Measurements from ENCODE around the gene INTS2. TPM values are rescaled to one million over a fixed set of nuclear protein-coding genes. Genes with fewer than 3 reads are reported as not detected.

INTS2 gene
- total RNA-seq, 1 donor, result 9.8 TPM

GRCh38 chr17:61869138-61869537 is 58.6 kb downstream of the INTS2 start:
- no peaks in the 10 kb centered on the region for H3K27me3 ChIP-seq (ENCODE audit: insufficient read depth, low read length)
- no peak overlapping the region for H3K27ac ChIP-seq (ENCODE audit: low read depth, low read length)
- H4K20me1 ChIP-seq (ENCODE audit: insufficient read depth, low read length), result no peaks in the 10 kb centered on the region
- peaks cover 8% of the 10 kb centered on the region for H3K36me3 ChIP-seq (ENCODE audit: insufficient read depth, low read length)
- DNase-seq (ENCODE audit: insufficient read length, low spot score, missing footprints), result no peak
- H3K4me3 ChIP-seq (ENCODE audit: insufficient read depth, low read length), result no peak overlapping the region
- H3K4me2 ChIP-seq (ENCODE audit: insufficient read depth, low read length), result no peak overlapping the region
- no peaks in the 10 kb centered on the region for H3K9me3 ChIP-seq (ENCODE audit: low read depth, low read length)
- TF ChIP-seq CTCF (IDR thresholded peaks at IDR 0.05; ENCODE audit: extremely low read depth, low read depth, low read length), result no peak
- H3K79me2 ChIP-seq (ENCODE audit: insufficient read depth, low read length), result no peaks in the 10 kb centered on the region
- no peak overlapping the region for H2AFZ ChIP-seq (ENCODE audit: low read length)
- peaks cover 2% of the 10 kb centered on the region for H3K4me1 ChIP-seq (ENCODE audit: insufficient read depth, low read length)

GRCh38 chr17:61868074-61868473 is 59.7 kb downstream of the INTS2 start:
- no peak for TF ChIP-seq CTCF (IDR thresholded peaks at IDR 0.05; ENCODE audit: extremely low read depth, low read depth, low read length)
- H3K36me3 ChIP-seq (ENCODE audit: insufficient read depth, low read length), result peaks cover 8% of the 10 kb centered on the region
- no peak for DNase-seq (ENCODE audit: insufficient read length, low spot score, missing footprints)
- H3K27ac ChIP-seq (ENCODE audit: low read depth, low read length), result no peak overlapping the region
- peaks cover 5% of the 10 kb centered on the region for H3K4me1 ChIP-seq (ENCODE audit: insufficient read depth, low read length)
- no peaks in the 10 kb centered on the region for H3K79me2 ChIP-seq (ENCODE audit: insufficient read depth, low read length)
- H4K20me1 ChIP-seq (ENCODE audit: insufficient read depth, low read length), result no peaks in the 10 kb centered on the region
- H2AFZ ChIP-seq (ENCODE audit: low read length), result no peak overlapping the region
- no peaks in the 10 kb centered on the region for H3K27me3 ChIP-seq (ENCODE audit: insufficient read depth, low read length)
- no peaks in the 10 kb centered on the region for H3K9me3 ChIP-seq (ENCODE audit: low read depth, low read length)
- no peak overlapping the region for H3K4me3 ChIP-seq (ENCODE audit: insufficient read depth, low read length)
- no peak overlapping the region for H3K4me2 ChIP-seq (ENCODE audit: insufficient read depth, low read length)

- H3K36me3 ChIP-seq (ENCODE audit: insufficient read depth, low read length), result peaks cover 8% of the 10 kb centered on the region
- H2AFZ ChIP-seq (ENCODE audit: low read length), result no peak overlapping the region
- peaks cover 4% of the 10 kb centered on the region for H3K79me2 ChIP-seq (ENCODE audit: insufficient read depth, low read length)
- H3K27me3 ChIP-seq (ENCODE audit: insufficient read depth, low read length), result no peaks in the 10 kb centered on the region
- H3K9me3 ChIP-seq (ENCODE audit: low read depth, low read length), result no peaks in the 10 kb centered on the region
- no peak for TF ChIP-seq CTCF (IDR thresholded peaks at IDR 0.05; ENCODE audit: extremely low read depth, low read depth, low read length)
- peaks cover 13% of the 10 kb centered on the region for H3K4me1 ChIP-seq (ENCODE audit: insufficient read depth, low read length)
- H3K4me3 ChIP-seq (ENCODE audit: insufficient read depth, low read length), result no peak overlapping the region
- no peak overlapping the region for H3K4me2 ChIP-seq (ENCODE audit: insufficient read depth, low read length)
- DNase-seq (ENCODE audit: insufficient read length, low spot score, missing footprints), result no peak
- no peak overlapping the region for H3K27ac ChIP-seq (ENCODE audit: low read depth, low read length)
- H4K20me1 ChIP-seq (ENCODE audit: insufficient read depth, low read length), result no peaks in the 10 kb centered on the region
These were observed 60.7 kb downstream of the INTS2 start for GRCh38 chr17:61867033-61867432.

GRCh38 chr17:61863801-61864126 is 64.0 kb downstream of the INTS2 start:
- Histone ChIP-seq H3K27ac (ENCODE audit: low read depth, low read length) (peak overlapping the region; percentile 85), H3K36me3 (ENCODE audit: insufficient read depth, low read length) (peaks cover 8% of the 10 kb centered on the region), H3K9me3 (ENCODE audit: low read depth, low read length) (no peaks in the 10 kb centered on the region), H2AFZ (ENCODE audit: low read length) (peak overlapping the region; percentile 97), H3K27me3 (ENCODE audit: insufficient read depth, low read length) (no peaks in the 10 kb centered on the region), H3K4me3 (ENCODE audit: insufficient read depth, low read length) (peak overlapping the region; percentile 95), H3K4me2 (ENCODE audit: insufficient read depth, low read length) (peak overlapping the region; percentile 98), H3K4me1 (ENCODE audit: insufficient read depth, low read length) (peaks cover 23% of the 10 kb centered on the region), H3K79me2 (ENCODE audit: insufficient read depth, low read length) (peaks cover 24% of the 10 kb centered on the region), H4K20me1 (ENCODE audit: insufficient read depth, low read length) (no peaks in the 10 kb centered on the region)
- no peak for TF ChIP-seq CTCF (IDR thresholded peaks at IDR 0.05; ENCODE audit: extremely low read depth, low read depth, low read length)
- DNase-seq (ENCODE audit: insufficient read length, low spot score, missing footprints), result peak; percentile 42
